HG02571 (cell line): ENCODE data around the gene PEMT.
A peak's percentile ranks its signal among the peaks of the same experiment; 100 is the strongest.

ENCODE experiments used
- ATAC-seq: cut with Tn5 transposase; IDR thresholded peaks from one replicate; pipeline ENCODE4 v1.9.1; 2021; ENCODE audit warnings: mild to moderate bottlenecking, moderate library complexity; ENCODE audit not compliant: unreplicated experiment

Gene PEMT

GRCh38 chr17:17505151-17505550 is 86.4 kb downstream of the PEMT start:
- no peak for ATAC-seq

GRCh38 chr17:17504341-17505140 is 87.0 kb downstream of the PEMT start:
- ATAC-seq = no peak

- ATAC-seq = no peak
Measured at GRCh38 chr17:17503566-17504130, 87.9 kb downstream of the PEMT start.

GRCh38 chr17:17502741-17503565 is 88.6 kb downstream of the PEMT start:
- no peak for ATAC-seq

GRCh38 chr17:17500999-17501605 is 90.4 kb downstream of the PEMT start:
- no peak for ATAC-seq

GRCh38 chr17:17499402-17500145 is 91.9 kb downstream of the PEMT start:
- ATAC-seq = no peak

GRCh38 chr17:17498606-17499301 is 92.8 kb downstream of the PEMT start:
- ATAC-seq = no peak

- ATAC-seq = no peak
Measured at GRCh38 chr17:17497845-17498520, 93.5 kb downstream of the PEMT start.

- ATAC-seq = no peak
Measured at GRCh38 chr17:17497065-17497844, 94.3 kb downstream of the PEMT start.

GRCh38 chr17:17496189-17497064 is 95.1 kb downstream of the PEMT start, which contains the start of gene RASD1:
Gene RASD1 (minus strand): TSS chr17:17496395. CDS start chr17:17496181, 214 bp downstream.
- ATAC-seq = peak; percentile 69

GRCh38 chr17:17495536-17496188 is 95.8 kb downstream of the PEMT start:
- no peak for ATAC-seq

GRCh38 chr17:17494870-17495535 is 96.5 kb downstream of the PEMT start:
- no peak for ATAC-seq

GRCh38 chr17:17494499-17494869 is 97.0 kb downstream of the PEMT start:
- no peak for ATAC-seq

- no peak for ATAC-seq
Measured at GRCh38 chr17:17493986-17494466, 97.5 kb downstream of the PEMT start.

- ATAC-seq = no peak
Measured at GRCh38 chr17:17493249-17493985, 98.1 kb downstream of the PEMT start.

- ATAC-seq = no peak
Measured at GRCh38 chr17:17492571-17492970, 98.9 kb downstream of the PEMT start.
